HEK293 (cell line): ENCODE measurements around the gene NEK10.

ENCODE experiments used
- CTCF ChIA-PET: fragments of 350-600 bp; formaldehyde crosslinking; extraction: SDS; loops from one replicate; lab custom pipeline; 2021; ENCODE audit warnings: antibody characterized with exemption; lab: Yijun Ruan, JAX
- POLR2A ChIA-PET: fragments of 300-600 bp; formaldehyde crosslinking; extraction: SDS; loops from one replicate; lab custom pipeline; 2020; ENCODE audit warnings: antibody characterized with exemption, inconsistent platforms; lab: Yijun Ruan, JAX
- H3K27ac ChIP-seq: fragments of 200-500 bp; sonication (Bioruptor generic); 2 replicates; pipeline ENCODE4 v1.5.1; 2014; ENCODE audit warnings: low read depth, low read length, control low read depth, inconsistent platforms; ENCODE audit errors: extremely low read depth
- H3K36me3 ChIP-seq, 2 experiments: fragments of 200-500 bp in 1 of 2; sonication (Bioruptor generic) in 1 of 2; 1 replicate in 1 of 2; 2 replicates in 1 of 2; pipeline ENCODE4 v1.5.1; 2014 to 2017; ENCODE audit warnings: inconsistent platforms in 2 of 2, low read length in 2 of 2; ENCODE audit not compliant: control insufficient read depth in 2 of 2, insufficient read depth in 1 of 2
- H3K4me1 ChIP-seq: fragments of 200-500 bp; sonication (Bioruptor generic); 2 replicates; pipeline ENCODE4 v1.5.1; 2014; ENCODE audit warnings: mild to moderate bottlenecking, low read length, inconsistent platforms; ENCODE audit not compliant: control insufficient read depth, insufficient read depth
- H3K4me3 ChIP-seq: 2 replicates; pipeline ENCODE4 v1.5.1; 2011; ENCODE audit warnings: low read depth, mild to moderate bottlenecking, control low read depth, low read length, moderate library complexity
- H3K9me3 ChIP-seq: fragments of 200-500 bp; sonication (Bioruptor generic); 2 replicates; pipeline ENCODE4 v1.5.1; 2014; ENCODE audit warnings: low read depth, low read length, inconsistent platforms; ENCODE audit not compliant: control insufficient read depth, insufficient read depth
- IKZF3 ChIP-seq: fragments of 450-650 bp; IDR thresholded peaks from 2 replicates; pipeline ENCODE4 v1.5.0; 2018; ENCODE audit warnings: missing biosample characterization, mild to moderate bottlenecking, missing genetic modification characterization, moderate library complexity
- MEIS1 ChIP-seq: sonication (generic); formaldehyde crosslinking; IDR thresholded peaks from 2 replicates; pipeline ENCODE4 v1.8.1; 2022; ENCODE audit warnings: missing genetic modification reagents, mild to moderate bottlenecking, borderline replicate concordance
- PBX3 ChIP-seq: sonication (generic); formaldehyde crosslinking; IDR thresholded peaks from 2 replicates; pipeline ENCODE4 v1.8.1; 2022; ENCODE audit warnings: mild to moderate bottlenecking, moderate library complexity, missing genetic modification reagents
- SALL2 ChIP-seq: fragments of 450-650 bp; formaldehyde crosslinking; IDR thresholded peaks from 2 replicates; pipeline ENCODE4 v1.5.0; 2017; ENCODE audit warnings: missing biosample characterization, mild to moderate bottlenecking, missing genetic modification characterization, borderline replicate concordance
- SP2 ChIP-seq: fragments of 450-650 bp; formaldehyde crosslinking; IDR thresholded peaks from 2 replicates; pipeline ENCODE4 v1.5.1; 2016; ENCODE audit warnings: missing biosample characterization, missing genetic modification characterization
- ZBTB10 ChIP-seq: fragments of 450-650 bp; formaldehyde crosslinking; IDR thresholded peaks from 2 replicates; pipeline ENCODE4 v1.5.1; 2016; ENCODE audit warnings: missing biosample characterization, missing genetic modification characterization
- ZFHX2 ChIP-seq: fragments of 450-650 bp; formaldehyde crosslinking; conservative IDR thresholded peaks from 2 replicates; pipeline ENCODE4 v1.5.1; 2016; ENCODE audit warnings: missing biosample characterization, missing genetic modification characterization
- ZNF112 ChIP-seq: fragments of 450-650 bp; formaldehyde crosslinking; IDR thresholded peaks from 2 replicates; pipeline ENCODE4 v1.5.0; 2017; ENCODE audit warnings: missing biosample characterization, missing genetic modification characterization
- ZNF132 ChIP-seq: fragments of 450-650 bp; formaldehyde crosslinking; IDR thresholded peaks from 2 replicates; pipeline ENCODE4 v1.5.1; 2017; ENCODE audit warnings: missing biosample characterization, missing genetic modification characterization, borderline replicate concordance
- ZNF138 ChIP-seq: fragments of 450-650 bp; formaldehyde crosslinking; IDR thresholded peaks from 2 replicates; pipeline ENCODE4 v1.5.1; 2016; ENCODE audit warnings: missing biosample characterization, missing genetic modification characterization, borderline replicate concordance
- ZNF211 ChIP-seq: fragments of 450-650 bp; formaldehyde crosslinking; IDR thresholded peaks from 2 replicates; pipeline ENCODE4 v1.5.1; 2016; ENCODE audit warnings: low read depth, missing biosample characterization, missing genetic modification characterization
- ZNF221 ChIP-seq: fragments of 450-650 bp; formaldehyde crosslinking; IDR thresholded peaks from 2 replicates; pipeline ENCODE4 v1.5.1; 2017; ENCODE audit warnings: missing biosample characterization, missing genetic modification characterization, borderline replicate concordance
- ZNF23 ChIP-seq: fragments of 450-650 bp; formaldehyde crosslinking; IDR thresholded peaks from 2 replicates; pipeline ENCODE4 v1.5.1; 2016; ENCODE audit warnings: missing biosample characterization, missing genetic modification characterization, borderline replicate concordance
- ZNF248 ChIP-seq: fragments of 450-650 bp; formaldehyde crosslinking; IDR thresholded peaks from 2 replicates; pipeline ENCODE4 v1.5.1; 2017; ENCODE audit warnings: missing biosample characterization, missing genetic modification characterization
- ZNF292 ChIP-seq: fragments of 450-650 bp; formaldehyde crosslinking; IDR thresholded peaks from 2 replicates; pipeline ENCODE4 v1.5.1; 2016; ENCODE audit warnings: low read depth, missing biosample characterization, missing genetic modification characterization, borderline replicate concordance
- ZNF37A ChIP-seq: fragments of 450-650 bp; IDR thresholded peaks from 2 replicates; pipeline ENCODE4 v1.5.1; 2018; ENCODE audit warnings: missing biosample characterization, missing genetic modification characterization
- ZNF391 ChIP-seq: fragments of 450-650 bp; formaldehyde crosslinking; IDR thresholded peaks from 2 replicates; pipeline ENCODE4 v1.5.1; 2016; ENCODE audit warnings: low read depth, missing biosample characterization, missing genetic modification characterization, borderline replicate concordance
- ZNF394 ChIP-seq: fragments of 450-650 bp; formaldehyde crosslinking; IDR thresholded peaks from 2 replicates; pipeline ENCODE4 v1.5.1; 2016; ENCODE audit warnings: missing biosample characterization, missing genetic modification characterization, mild to moderate bottlenecking, moderate library complexity, borderline replicate concordance
- ZNF433 ChIP-seq: fragments of 450-650 bp; formaldehyde crosslinking; IDR thresholded peaks from 2 replicates; pipeline ENCODE4 v1.5.1; 2016; ENCODE audit warnings: missing biosample characterization, missing genetic modification characterization, low read depth
- ZNF473 ChIP-seq: fragments of 450-650 bp; formaldehyde crosslinking; IDR thresholded peaks from 2 replicates; pipeline ENCODE4 v1.5.1; 2017; ENCODE audit warnings: missing biosample characterization, missing genetic modification characterization
- ZNF501 ChIP-seq: fragments of 450-650 bp; formaldehyde crosslinking; IDR thresholded peaks from 2 replicates; pipeline ENCODE4 v1.5.1; 2016; ENCODE audit warnings: missing biosample characterization, missing genetic modification characterization
- ZNF513 ChIP-seq: fragments of 450-650 bp; IDR thresholded peaks from 2 replicates; pipeline ENCODE4 v1.5.1; 2018; ENCODE audit warnings: missing biosample characterization, missing genetic modification characterization
- ZNF514 ChIP-seq: fragments of 450-650 bp; formaldehyde crosslinking; IDR thresholded peaks from 2 replicates; pipeline ENCODE4 v1.5.1; 2016; ENCODE audit warnings: missing biosample characterization, missing genetic modification characterization
- ZNF521 ChIP-seq: fragments of 450-650 bp; formaldehyde crosslinking; IDR thresholded peaks from 2 replicates; pipeline ENCODE4 v1.5.1; 2017; ENCODE audit warnings: missing biosample characterization, mild to moderate bottlenecking, missing genetic modification characterization
- ZNF555 ChIP-seq: fragments of 450-650 bp; formaldehyde crosslinking; conservative IDR thresholded peaks from 2 replicates; pipeline ENCODE4 v1.5.1; 2017; ENCODE audit warnings: missing biosample characterization, mild to moderate bottlenecking, missing genetic modification characterization, inconsistent platforms
- ZNF560 ChIP-seq: fragments of 450-650 bp; formaldehyde crosslinking; IDR thresholded peaks from 2 replicates; pipeline ENCODE4 v1.5.1; 2017; ENCODE audit warnings: missing biosample characterization, missing genetic modification characterization, borderline replicate concordance
- ZNF580 ChIP-seq: fragments of 450-650 bp; formaldehyde crosslinking; IDR thresholded peaks from 2 replicates; pipeline ENCODE4 v1.5.1; 2016; ENCODE audit warnings: missing biosample characterization, missing genetic modification characterization
- ZNF621 ChIP-seq: fragments of 450-650 bp; formaldehyde crosslinking; IDR thresholded peaks from 2 replicates; pipeline ENCODE4 v1.5.1; 2017; ENCODE audit warnings: missing biosample characterization, missing genetic modification characterization
- ZNF76 ChIP-seq: fragments of 450-650 bp; formaldehyde crosslinking; IDR thresholded peaks from 2 replicates; pipeline ENCODE4; 2016; ENCODE audit warnings: low read depth, missing biosample characterization, missing genetic modification characterization, borderline replicate concordance

The NEK10 gene

GRCh38 chr3:27171113-27171512 lies 198.1 kb downstream of the NEK10 start:
- H3K9me3 ChIP-seq = no peaks in the 10 kb centered on the region
- no peak overlapping the region for H3K27ac ChIP-seq
- ChIA-PET CTCF (no interaction called here), POLR2A (no interaction called here)
- TF ChIP-seq ZNF37A (tag by site-specific recombination) (no peak), ZNF514 (tag by site-specific recombination) (no peak), ZNF394 (tag by site-specific recombination) (no peak), ZNF560 (no peak), IKZF3 (tag by site-specific recombination) (no peak), PBX3 (CRISPR knock-in tag) (no peak), ZNF23 (tag by site-specific recombination) (no peak), ZNF391 (tag by site-specific recombination) (no peak), ZNF580 (tag by site-specific recombination) (no peak), MEIS1 (CRISPR knock-in tag) (no peak), ZBTB10 (no peak), ZNF292 (tag by site-specific recombination) (no peak), ZNF221 (no peak), ZNF433 (tag by site-specific recombination) (no peak), ZNF555 (no peak), ZNF501 (tag by site-specific recombination) (no peak), ZFHX2 (tag by site-specific recombination) (no peak)
- no peaks in the 10 kb centered on the region for H3K36me3 ChIP-seq
- no peak overlapping the region for H3K4me3 ChIP-seq
- no peaks in the 10 kb centered on the region for H3K4me1 ChIP-seq

GRCh38 chr3:27166888-27167287 lies 202.3 kb downstream of the NEK10 start:
- no peaks in the 10 kb centered on the region for H3K9me3 ChIP-seq
- no peaks in the 10 kb centered on the region for H3K4me1 ChIP-seq
- no peak overlapping the region for H3K4me3 ChIP-seq
- H3K27ac ChIP-seq = no peak overlapping the region
- POLR2A ChIA-PET = no interaction called here
- TF ChIP-seq SP2 (tag by site-specific recombination) (no peak), ZNF513 (tag by site-specific recombination) (no peak), ZNF473 (tag by site-specific recombination) (no peak), ZNF76 (tag by site-specific recombination) (no peak), ZNF132 (tag by site-specific recombination) (no peak), ZNF621 (tag by site-specific recombination) (no peak), ZNF112 (tag by site-specific recombination) (no peak), ZNF521 (no peak), ZNF211 (tag by site-specific recombination) (no peak), SALL2 (no peak), ZNF138 (tag by site-specific recombination) (no peak), ZNF248 (tag by site-specific recombination) (no peak)
- no peaks in the 10 kb centered on the region for H3K36me3 ChIP-seq
- CTCF ChIA-PET = interaction anchor here (0.7 kb wide), 1 partner anchor 116 kb away, joined by 3 read pairs; no protein-coding TSS in a partner anchor
